GM19372 (cell line): ENCODE measurements around the gene RPL6.
"Not testable (repeated sequence)": the region's sequence is repeated elsewhere in the genome, so short reads cannot be mapped to it uniquely, and the experiment has no call there.

Source experiments
- ATAC-seq: cut with Tn5 transposase; IDR thresholded peaks from one replicate; pipeline ENCODE4 v1.9.1; 2021; ENCODE audit warnings: mild to moderate bottlenecking, low read depth, moderate library complexity; ENCODE audit not compliant: unreplicated experiment

RPL6 gene

GRCh38 chr12:112409064-112409905 lies at the start of gene RPL6:
TSS of gene RPL6 (minus strand) at chr12:112409605. CDS start at chr12:112408656, 949 bp downstream.
- peak; percentile 80 for ATAC-seq

GRCh38 chr12:112458751-112459150 lies 49.3 kb upstream of the RPL6 start:
- ATAC-seq, result no peak

GRCh38 chr12:112458330-112458729 lies 48.9 kb upstream of the RPL6 start:
- no peak for ATAC-seq

GRCh38 chr12:112457142-112457541 lies 47.7 kb upstream of the RPL6 start:
- not testable (repeated sequence) for ATAC-seq

GRCh38 chr12:112456029-112456428 lies 46.6 kb upstream of the RPL6 start:
- ATAC-seq, result no peak

GRCh38 chr12:112450725-112451124 lies 41.3 kb upstream of the RPL6 start:
- no peak for ATAC-seq

- ATAC-seq, result not testable (repeated sequence)
Observed at GRCh38 chr12:112448165-112448564, 38.8 kb upstream of the RPL6 start.

GRCh38 chr12:112447106-112447505 lies 37.7 kb upstream of the RPL6 start:
- ATAC-seq, result no peak

- no peak for ATAC-seq
Observed at GRCh38 chr12:112446008-112446725, 36.8 kb upstream of the RPL6 start.

GRCh38 chr12:112443916-112444315 lies 34.5 kb upstream of the RPL6 start:
- no peak for ATAC-seq

- ATAC-seq, result not testable (repeated sequence)
Observed at GRCh38 chr12:112440653-112441052, 31.2 kb upstream of the RPL6 start.

- ATAC-seq, result no peak
Observed at GRCh38 chr12:112439769-112440168, 30.4 kb upstream of the RPL6 start.

GRCh38 chr12:112438645-112439044 lies 29.2 kb upstream of the RPL6 start:
- not testable (repeated sequence) for ATAC-seq

- no peak for ATAC-seq
Observed at GRCh38 chr12:112433551-112433950, 24.1 kb upstream of the RPL6 start.

- ATAC-seq, result no peak
Observed at GRCh38 chr12:112431965-112432364, 22.6 kb upstream of the RPL6 start.

- no peak for ATAC-seq
Observed at GRCh38 chr12:112430929-112431328, 21.5 kb upstream of the RPL6 start.

- no peak for ATAC-seq
Observed at GRCh38 chr12:112427760-112428159, 18.4 kb upstream of the RPL6 start.

- no peak for ATAC-seq
Observed at GRCh38 chr12:112425582-112426382, 16.4 kb upstream of the RPL6 start.

- ATAC-seq, result no peak
Observed at GRCh38 chr12:112424126-112424525, 14.7 kb upstream of the RPL6 start.

GRCh38 chr12:112422531-112422930 lies 13.1 kb upstream of the RPL6 start:
- ATAC-seq, result no peak

GRCh38 chr12:112421363-112421762 lies 12.0 kb upstream of the RPL6 start:
- ATAC-seq, result no peak
